OCI-LY7 (cell line): ENCODE results near the gene CDC34. TPM values are rescaled to one million over a fixed set of nuclear protein-coding genes. Genes with fewer than 3 reads are reported as not detected.

Experiments
- BruUV-seq: library from RNA; stranded (reverse); fragments of 400-500 nt; replicated peaks from 2 replicates; lab custom pipeline; 2021; lab: Mats Ljungman, UMichigan
- CTCF ChIA-PET: fragments of 300-600 bp; sonication (Branson Sonifier 250); formaldehyde crosslinking; loops from one replicate; lab custom pipeline; 2022; ENCODE audit warnings: antibody characterized with exemption; ENCODE audit not compliant: unreplicated experiment; lab: Charles Lee
- POLR2A ChIA-PET: fragments of 300-600 bp; sonication (Branson Sonifier 250); formaldehyde crosslinking; loops from one replicate; lab custom pipeline; 2022; ENCODE audit warnings: antibody characterized with exemption; lab: Charles Lee
- DNase-seq: peaks from one replicate; pipeline ENCODE4 v3.0.0-alpha.2; 2015; ENCODE audit warnings: low spot score
- H2AFZ ChIP-seq: fragments of 200-600 bp; sonication (generic), shearing (Covaris generic); 2 replicates; pipeline ENCODE4 v1.6.1; 2014; ENCODE audit warnings: mild to moderate bottlenecking, antibody characterized with exemption, low read length, moderate library complexity
- H3K27ac ChIP-seq: fragments of 200-600 bp; sonication (generic); 2 replicates; pipeline ENCODE4 v1.5.1; 2014; ENCODE audit warnings: mixed run types, low read depth, mild to moderate bottlenecking, moderate library complexity, low read length, inconsistent platforms; ENCODE audit not compliant: poor library complexity, severe bottlenecking
- H3K36me3 ChIP-seq: fragments of 200-600 bp; sonication (generic); 2 replicates; pipeline ENCODE4 v1.6.1; 2014; ENCODE audit warnings: mild to moderate bottlenecking, antibody characterized with exemption, low read length, moderate library complexity, mixed read lengths; ENCODE audit not compliant: insufficient read depth
- H3K4me1 ChIP-seq: fragments of 200-600 bp; sonication (generic); 2 replicates; pipeline ENCODE4 v1.5.1; 2014; ENCODE audit warnings: mild to moderate bottlenecking, low read length; ENCODE audit not compliant: insufficient read depth, poor library complexity, severe bottlenecking
- H3K4me2 ChIP-seq: fragments of 200-600 bp; sonication (generic); 2 replicates; pipeline ENCODE4 v1.6.1; 2014; ENCODE audit warnings: mild to moderate bottlenecking, low read length
- H3K4me3 ChIP-seq: fragments of 200-600 bp; sonication (generic); 2 replicates; pipeline ENCODE4 v1.5.1; 2014; ENCODE audit warnings: mild to moderate bottlenecking, low read depth, low read length; ENCODE audit not compliant: poor library complexity, severe bottlenecking
- H3K79me2 ChIP-seq: fragments of 200-600 bp; sonication (generic); 2 replicates; pipeline ENCODE4 v1.6.1; 2016; ENCODE audit warnings: low read depth, mild to moderate bottlenecking, low read length, moderate library complexity, mixed read lengths; ENCODE audit not compliant: insufficient read depth
- H3K9me2 ChIP-seq: fragments of 200-600 bp; sonication (generic); 2 replicates; pipeline ENCODE4 v1.6.1; 2016; ENCODE audit warnings: mild to moderate bottlenecking, low read length, mixed read lengths; ENCODE audit not compliant: insufficient read depth
- H3K9me3 ChIP-seq: fragments of 200-600 bp; sonication (generic); 2 replicates; pipeline ENCODE4 v1.6.1; 2014; ENCODE audit warnings: mild to moderate bottlenecking, mixed run types, low read length, mixed read lengths
- H4K20me1 ChIP-seq: fragments of 200-600 bp; sonication (generic); 2 replicates; pipeline ENCODE4 v1.6.1; 2014; ENCODE audit warnings: mild to moderate bottlenecking, antibody characterized with exemption, low read length, moderate library complexity, mixed read lengths; ENCODE audit not compliant: insufficient read depth
- CTCF ChIP-seq: fragments of 200-600 bp; sonication (generic); conservative IDR thresholded peaks from 2 replicates; pipeline ENCODE4 v1.5.1; 2014; ENCODE audit warnings: mild to moderate bottlenecking, antibody characterized with exemption, low read length, moderate library complexity, mixed read lengths
- EZH2phosphoT487 ChIP-seq: fragments of 200-600 bp; sonication (generic); IDR thresholded peaks from 2 replicates; pipeline ENCODE4 v1.6.1; 2018; ENCODE audit warnings: low read depth, borderline replicate concordance, mild to moderate bottlenecking, mixed run types, antibody characterized with exemption, low read length, moderate library complexity, mixed read lengths
- intact Hi-C: fragments of 100-400 bp; cut with micrococcal nuclease; formaldehyde crosslinking; loops from one replicate; pipeline ENCODE4 v1.10.0; 2022; ENCODE audit not compliant: unreplicated experiment
- total RNA-seq, 2 experiments: library from RNA; depleted of rRNA in 1 of 2; stranded (reverse); fragments of >200 nt in 1 of 2; shearing (Covaris generic) in 1 of 2; gene quantifications; 2 replicates each; pipeline ENCODE4 v1.2.3, GENCODE V29; 2014 to 2022

The CDC34 gene
- total RNA-seq, 2 experiments from 2014 or later: 58.2 to 77.2 TPM

- DNase-seq: no peak
- Histone ChIP-seq H3K4me3 (no peak overlapping the region), H4K20me1 (no peaks in the 10 kb centered on the region), H2AFZ (no peak overlapping the region), H3K9me2 (no peaks in the 10 kb centered on the region), H3K79me2 (no peaks in the 10 kb centered on the region), H3K36me3 (no peaks in the 10 kb centered on the region), H3K27ac (no peak overlapping the region), H3K9me3 (no peaks in the 10 kb centered on the region), H3K4me1 (no peaks in the 10 kb centered on the region), H3K4me2 (no peak overlapping the region)
- no peak for TF ChIP-seq EZH2phosphoT487
- no peak for TF ChIP-seq CTCF
- intact Hi-C loops: no loop called here
- CTCF ChIA-PET: no interaction called here
- POLR2A ChIA-PET: no interaction called here
- BruUV-seq: no TSS peak
These were observed 27.3 kb downstream of the CDC34 start for GRCh38 chr19:558770-559439.

GRCh38 chr19:560121-560520, 28.6 kb downstream of the CDC34 start:
- ChIA-PET CTCF (no interaction called here), POLR2A (no interaction called here)
- H2AFZ ChIP-seq: no peak overlapping the region
- H3K4me3 ChIP-seq: no peak overlapping the region
- no TSS peak for BruUV-seq
- H3K9me3 ChIP-seq: no peaks in the 10 kb centered on the region
- H3K36me3 ChIP-seq: no peaks in the 10 kb centered on the region
- H3K9me2 ChIP-seq: no peaks in the 10 kb centered on the region
- no peak overlapping the region for H3K4me2 ChIP-seq
- TF ChIP-seq EZH2phosphoT487: no peak
- TF ChIP-seq CTCF: no peak
- H3K27ac ChIP-seq: no peak overlapping the region
- no peaks in the 10 kb centered on the region for H3K4me1 ChIP-seq
- no peaks in the 10 kb centered on the region for H3K79me2 ChIP-seq
- intact Hi-C loops: no loop called here
- no peaks in the 10 kb centered on the region for H4K20me1 ChIP-seq
- no peak for DNase-seq

GRCh38 chr19:566403-566802, 34.8 kb downstream of the CDC34 start:
- H3K9me2 ChIP-seq: no peaks in the 10 kb centered on the region
- intact Hi-C loops: no loop called here
- DNase-seq: no peak
- no peaks in the 10 kb centered on the region for H4K20me1 ChIP-seq
- 0 out of 2 replicates have a peak, but pooled peaks cover 3% of the 10 kb centered on the region for H3K36me3 ChIP-seq
- TF ChIP-seq EZH2phosphoT487 (no peak), CTCF (no peak)
- H3K27ac ChIP-seq: no peak overlapping the region
- no TSS peak for BruUV-seq
- H2AFZ ChIP-seq: no peak overlapping the region
- H3K9me3 ChIP-seq: no peaks in the 10 kb centered on the region
- ChIA-PET CTCF (no interaction called here), POLR2A (no interaction called here)
- H3K4me1 ChIP-seq: peaks cover 7% of the 10 kb centered on the region
- H3K79me2 ChIP-seq: no peaks in the 10 kb centered on the region
- H3K4me2 ChIP-seq: no peak overlapping the region
- no peak overlapping the region for H3K4me3 ChIP-seq
